Type B pancreatic cell (in vitro differentiated cells): ENCODE data around the gene ELOVL2. TPM values are rescaled to one million over a fixed set of nuclear protein-coding genes. Genes with fewer than 3 reads are reported as not detected.

Experiments
- DNase-seq: peaks from one replicate; pipeline ENCODE4 v3.0.0; 2021; ENCODE audit warnings: mixed read lengths; ENCODE audit not compliant: unreplicated experiment; ENCODE audit errors: extremely low spot score
- H3K27ac Mint-ChIP-seq: 2 replicates; pipeline ENCODE4 v1.8.0; 2021; ENCODE audit warnings: mild to moderate bottlenecking, mixed read lengths
- H3K27me3 Mint-ChIP-seq: 2 replicates; pipeline ENCODE4 v1.8.0; 2021; ENCODE audit warnings: mixed read lengths
- H3K36me3 Mint-ChIP-seq: 2 replicates; pipeline ENCODE4 v1.8.0; 2021; ENCODE audit warnings: mixed read lengths
- H3K4me1 Mint-ChIP-seq: one replicate; pipeline ENCODE4 v1.8.0; 2021; ENCODE audit warnings: mixed read lengths; ENCODE audit not compliant: unreplicated experiment
- H3K4me3 Mint-ChIP-seq: 2 replicates; pipeline ENCODE4 v1.8.0; 2021; ENCODE audit warnings: mild to moderate bottlenecking, mixed read lengths
- H3K9me3 Mint-ChIP-seq: 2 replicates; pipeline ENCODE4 v1.8.0; 2021; ENCODE audit warnings: mixed read lengths
- total RNA-seq: library from RNA; stranded (reverse); gene quantifications from 2 replicates; pipeline ENCODE4 v1.2.1, GENCODE V29; 2021; ENCODE audit warnings: low replicate concordance
- TF ChIP-seq, protein P1 (sequence below): fragments of 200-600 bp; sonication (generic); conservative IDR thresholded peaks from 2 replicates; pipeline ENCODE4 v1.5.0; 2021; ENCODE audit warnings: antibody characterized with exemption, mild to moderate bottlenecking

Gene ELOVL2
- total RNA-seq, 1 donor from 2014 or later = 3.8 TPM

DNA sequence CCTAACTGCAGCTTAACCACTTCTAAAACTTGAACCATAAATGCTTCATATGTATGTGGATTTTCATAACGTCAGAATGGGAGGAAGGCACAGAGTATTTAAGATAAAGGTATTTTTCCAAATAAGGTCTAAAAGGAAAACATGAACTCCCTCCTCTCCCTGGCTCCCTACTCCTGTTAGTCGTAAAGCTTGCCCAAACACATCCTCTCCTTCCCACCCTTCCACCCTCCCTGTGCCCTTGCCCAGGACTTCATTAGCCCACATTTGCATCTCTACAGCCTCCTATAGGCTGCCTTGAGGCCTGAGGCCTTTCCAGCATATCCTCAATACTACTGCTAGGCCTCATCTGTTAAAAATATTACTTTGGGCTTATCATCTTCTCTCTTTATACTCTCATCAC lies 32.4 kb upstream of the ELOVL2 start:
- TF ChIP-seq, protein P1, sequence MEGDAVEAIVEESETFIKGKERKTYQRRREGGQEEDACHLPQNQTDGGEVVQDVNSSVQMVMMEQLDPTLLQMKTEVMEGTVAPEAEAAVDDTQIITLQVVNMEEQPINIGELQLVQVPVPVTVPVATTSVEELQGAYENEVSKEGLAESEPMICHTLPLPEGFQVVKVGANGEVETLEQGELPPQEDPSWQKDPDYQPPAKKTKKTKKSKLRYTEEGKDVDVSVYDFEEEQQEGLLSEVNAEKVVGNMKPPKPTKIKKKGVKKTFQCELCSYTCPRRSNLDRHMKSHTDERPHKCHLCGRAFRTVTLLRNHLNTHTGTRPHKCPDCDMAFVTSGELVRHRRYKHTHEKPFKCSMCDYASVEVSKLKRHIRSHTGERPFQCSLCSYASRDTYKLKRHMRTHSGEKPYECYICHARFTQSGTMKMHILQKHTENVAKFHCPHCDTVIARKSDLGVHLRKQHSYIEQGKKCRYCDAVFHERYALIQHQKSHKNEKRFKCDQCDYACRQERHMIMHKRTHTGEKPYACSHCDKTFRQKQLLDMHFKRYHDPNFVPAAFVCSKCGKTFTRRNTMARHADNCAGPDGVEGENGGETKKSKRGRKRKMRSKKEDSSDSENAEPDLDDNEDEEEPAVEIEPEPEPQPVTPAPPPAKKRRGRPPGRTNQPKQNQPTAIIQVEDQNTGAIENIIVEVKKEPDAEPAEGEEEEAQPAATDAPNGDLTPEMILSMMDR = no peak
- no peak for DNase-seq
- Mint-ChIP-seq H3K36me3 (no peaks in the 10 kb centered on the region), H3K27me3 (no peaks in the 10 kb centered on the region), H3K27ac (no peak overlapping the region), H3K4me1 (no peaks in the 10 kb centered on the region), H3K4me3 (no peak overlapping the region), H3K9me3 (no peaks in the 10 kb centered on the region)

DNA sequence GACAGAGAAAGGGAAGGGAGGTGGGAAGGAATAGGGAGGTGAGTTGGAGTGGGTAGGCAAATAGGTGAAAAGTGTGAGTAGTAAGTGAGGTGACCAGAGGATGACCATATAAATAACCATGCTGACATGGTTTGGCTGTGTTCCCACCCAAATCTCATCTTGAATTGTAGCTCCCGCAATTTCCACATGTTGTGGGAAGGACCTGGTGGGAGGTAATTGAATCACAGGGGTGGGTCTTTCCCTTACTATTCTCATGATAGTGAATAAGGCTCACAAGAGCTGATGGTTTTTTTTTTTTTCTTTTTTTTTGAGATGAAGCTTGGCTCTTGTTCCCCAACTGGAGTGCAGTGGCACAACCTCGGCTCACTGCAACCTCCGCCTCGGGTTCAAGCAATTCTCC lies 28.0 kb upstream of the ELOVL2 start:
- no peaks in the 10 kb centered on the region for H3K9me3 Mint-ChIP-seq
- peaks cover 8% of the 10 kb centered on the region for H3K4me1 Mint-ChIP-seq
- no peaks in the 10 kb centered on the region for H3K36me3 Mint-ChIP-seq
- H3K4me3 Mint-ChIP-seq = no peak overlapping the region
- no peak for DNase-seq
- H3K27ac Mint-ChIP-seq = no peak overlapping the region
- TF ChIP-seq, protein P1 = no peak
- H3K27me3 Mint-ChIP-seq = no peaks in the 10 kb centered on the region

GRCh38 chr6:11069760-11070159 lies 25.7 kb upstream of the ELOVL2 start:
- TF ChIP-seq, protein P1 = no peak
- H3K4me3 Mint-ChIP-seq = no peak overlapping the region
- H3K9me3 Mint-ChIP-seq = no peaks in the 10 kb centered on the region
- no peaks in the 10 kb centered on the region for H3K27me3 Mint-ChIP-seq
- H3K36me3 Mint-ChIP-seq = no peaks in the 10 kb centered on the region
- no peak for DNase-seq
- H3K27ac Mint-ChIP-seq = no peak overlapping the region
- H3K4me1 Mint-ChIP-seq = peaks cover 14% of the 10 kb centered on the region

GRCh38 chr6:11067348-11067747 lies 23.2 kb upstream of the ELOVL2 start:
- Mint-ChIP-seq H3K4me1 (peaks cover 14% of the 10 kb centered on the region), H3K36me3 (no peaks in the 10 kb centered on the region), H3K9me3 (no peaks in the 10 kb centered on the region), H3K27me3 (no peaks in the 10 kb centered on the region), H3K27ac (peak overlapping the region; percentile 57), H3K4me3 (no peak overlapping the region)
- TF ChIP-seq, protein P1 = no peak
- DNase-seq = no peak

- no peak for DNase-seq
- no peaks in the 10 kb centered on the region for H3K27me3 Mint-ChIP-seq
- no peaks in the 10 kb centered on the region for H3K9me3 Mint-ChIP-seq
- no peaks in the 10 kb centered on the region for H3K36me3 Mint-ChIP-seq
- no peak overlapping the region for H3K4me3 Mint-ChIP-seq
- peak overlapping the region; percentile 57 for H3K27ac Mint-ChIP-seq
- peaks cover 14% of the 10 kb centered on the region for H3K4me1 Mint-ChIP-seq
- TF ChIP-seq, protein P1 = no peak
Measured at GRCh38 chr6:11066505-11067347, 22.6 kb upstream of the ELOVL2 start.
